HG02981 (cell line): ENCODE data around the gene OR5A1.

ENCODE experiments used
- ATAC-seq: cut with Tn5 transposase; IDR thresholded peaks from one replicate; pipeline ENCODE4 v1.9.1; 2021; ENCODE audit warnings: mild to moderate bottlenecking, moderate library complexity; ENCODE audit not compliant: unreplicated experiment

The OR5A1 gene

GRCh38 chr11:59475176-59475575 lies 38.9 kb downstream of the OR5A1 start:
- no peak for ATAC-seq

GRCh38 chr11:59479906-59480305 lies 43.6 kb downstream of the OR5A1 start:
- no peak for ATAC-seq

GRCh38 chr11:59480359-59480758 lies 44.1 kb downstream of the OR5A1 start:
- no peak for ATAC-seq
